IPS-20b (cell line): ENCODE measurements around the gene DCAF15.

Experiments
- H3K27ac ChIP-seq: one replicate; pipeline ENCODE4 v1.5.1; 2013; ENCODE audit warnings: low read length
- H3K27me3 ChIP-seq: 2 replicates; pipeline ENCODE4 v1.6.1; 2013; ENCODE audit warnings: mild to moderate bottlenecking, low read length, inconsistent platforms; ENCODE audit not compliant: insufficient read depth
- H3K36me3 ChIP-seq: 2 replicates; pipeline ENCODE4 v1.6.1; 2013; ENCODE audit warnings: low read depth, mild to moderate bottlenecking, inconsistent platforms, low read length, moderate library complexity; ENCODE audit not compliant: insufficient read depth
- H3K4me1 ChIP-seq: 2 replicates; pipeline ENCODE4 v1.6.1; 2013; ENCODE audit warnings: mild to moderate bottlenecking, control low read depth, inconsistent platforms, low read length, moderate library complexity; ENCODE audit not compliant: insufficient read depth
- H3K4me3 ChIP-seq: 2 replicates; pipeline ENCODE4 v1.5.1; 2013; ENCODE audit warnings: mild to moderate bottlenecking, low read length, inconsistent platforms
- H3K9ac ChIP-seq: 2 replicates; pipeline ENCODE4 v1.6.1; 2013; ENCODE audit warnings: low read depth, mild to moderate bottlenecking, inconsistent platforms, low read length, moderate library complexity
- H3K9me3 ChIP-seq: 2 replicates; pipeline ENCODE4 v1.6.1; 2013; ENCODE audit warnings: mild to moderate bottlenecking, low read depth, low read length, inconsistent platforms; ENCODE audit not compliant: insufficient read depth

The DCAF15 gene

GRCh38 chr19:13990085-13990484 is 37.8 kb downstream of the DCAF15 start:
- no peaks in the 10 kb centered on the region for H3K9me3 ChIP-seq
- no peak overlapping the region for H3K4me3 ChIP-seq
- no peaks in the 10 kb centered on the region for H3K27me3 ChIP-seq
- H3K9ac ChIP-seq = no peak overlapping the region
- no peak overlapping the region for H3K27ac ChIP-seq
- H3K36me3 ChIP-seq = peaks cover 11% of the 10 kb centered on the region
- H3K4me1 ChIP-seq = peaks cover 24% of the 10 kb centered on the region

DNA sequence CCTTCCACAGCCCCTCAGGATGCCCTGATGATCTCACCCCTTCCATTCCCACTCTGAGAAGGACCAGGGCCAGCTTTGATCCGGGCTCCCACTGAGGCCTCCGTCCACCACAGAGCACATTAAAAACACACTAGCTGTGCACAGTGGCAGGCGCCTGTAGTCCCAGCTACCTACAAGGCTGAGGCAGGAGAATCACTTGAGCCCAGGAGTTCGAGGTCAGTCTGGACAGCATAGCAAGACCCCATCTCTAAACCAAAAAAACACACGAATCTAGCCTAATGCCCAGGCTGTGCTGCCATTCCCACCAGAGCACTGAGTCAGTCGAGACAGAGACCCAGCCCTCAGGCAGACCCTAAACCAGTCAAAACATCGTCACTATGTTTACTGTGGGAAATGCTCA is 39.7 kb downstream of the DCAF15 start:
- H3K4me3 ChIP-seq = no peak overlapping the region
- peaks cover 11% of the 10 kb centered on the region for H3K36me3 ChIP-seq
- H3K27ac ChIP-seq = no peak overlapping the region
- no peaks in the 10 kb centered on the region for H3K27me3 ChIP-seq
- H3K9me3 ChIP-seq = no peaks in the 10 kb centered on the region
- H3K4me1 ChIP-seq = peaks cover 7% of the 10 kb centered on the region; the same call in 1 of the 2 replicates
- H3K9ac ChIP-seq = no peak overlapping the region

DNA sequence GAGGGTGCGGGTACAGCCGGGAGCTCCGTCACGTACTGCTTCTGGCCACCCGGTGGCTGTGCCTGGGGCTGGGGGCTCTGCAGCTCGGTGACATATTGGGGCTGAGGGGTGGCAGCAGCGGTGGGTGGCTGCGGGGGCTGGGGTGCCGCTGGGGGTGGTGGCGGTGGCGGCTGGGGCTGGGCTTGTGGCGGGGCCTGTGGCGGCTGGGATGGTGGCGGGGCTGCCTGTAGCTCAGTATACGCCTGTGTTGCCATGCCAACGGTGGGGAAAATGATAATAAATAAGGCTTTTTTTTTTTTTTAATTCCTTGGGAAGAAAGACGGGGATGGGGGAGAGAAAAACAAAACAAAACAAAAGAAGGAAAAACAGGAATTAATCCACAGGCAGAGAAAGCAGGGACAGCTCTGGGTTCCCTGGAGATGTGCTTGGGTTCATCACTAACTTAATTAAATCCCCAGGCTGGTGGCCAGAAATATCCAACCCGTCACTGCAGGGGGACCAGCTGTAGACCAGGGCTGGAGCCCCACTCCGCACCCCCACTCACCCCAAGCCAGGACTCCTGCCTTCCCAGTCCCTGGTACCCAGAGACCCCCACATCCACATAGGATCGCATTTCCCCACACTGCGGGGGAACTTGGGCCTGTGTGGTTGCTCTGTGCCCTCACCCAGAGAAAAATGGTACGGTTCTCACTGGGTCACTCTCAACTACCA is 41.4 kb downstream of the DCAF15 start:
- no peak overlapping the region for H3K27ac ChIP-seq
- H3K9ac ChIP-seq = no peak overlapping the region
- peaks cover 11% of the 10 kb centered on the region; the same call in 1 of the 2 replicates for H3K36me3 ChIP-seq

GRCh38 chr19:13995017-13995728 is 42.9 kb downstream of the DCAF15 start:
- Histone ChIP-seq H3K9me3 (no peaks in the 10 kb centered on the region), H3K27me3 (no peaks in the 10 kb centered on the region), H3K36me3 (peaks cover 11% of the 10 kb centered on the region; the same call in 1 of the 2 replicates), H3K9ac (no peak overlapping the region), H3K4me1 (no peaks in the 10 kb centered on the region), H3K4me3 (no peak overlapping the region), H3K27ac (no peak overlapping the region)

More for the DNA sequence above, 41.4 kb downstream of the DCAF15 start:
- Histone ChIP-seq H3K4me1 (no peaks in the 10 kb centered on the region), H3K4me3 (no peak overlapping the region), H3K9me3 (no peaks in the 10 kb centered on the region), H3K27me3 (no peaks in the 10 kb centered on the region)

- Histone ChIP-seq H3K9me3 (no peaks in the 10 kb centered on the region), H3K4me1 (no peaks in the 10 kb centered on the region), H3K27me3 (no peaks in the 10 kb centered on the region), H3K4me3 (no peak overlapping the region), H3K9ac (no peak overlapping the region), H3K36me3 (peaks cover 11% of the 10 kb centered on the region; the same call in 1 of the 2 replicates), H3K27ac (no peak overlapping the region)
Observed at GRCh38 chr19:13995878-13996765, 43.8 kb downstream of the DCAF15 start.

- Histone ChIP-seq H3K27ac (no peak overlapping the region), H3K9me3 (no peaks in the 10 kb centered on the region), H3K4me3 (no peak overlapping the region), H3K4me1 (no peaks in the 10 kb centered on the region), H3K9ac (no peak overlapping the region), H3K27me3 (no peaks in the 10 kb centered on the region), H3K36me3 (peaks cover 10% of the 10 kb centered on the region; the same call in 1 of the 2 replicates)
Observed at GRCh38 chr19:13996928-13997630, 44.8 kb downstream of the DCAF15 start.

- no peaks in the 10 kb centered on the region for H3K4me1 ChIP-seq
- H3K36me3 ChIP-seq = peaks cover 7% of the 10 kb centered on the region; the same call in 1 of the 2 replicates
- H3K9me3 ChIP-seq = no peaks in the 10 kb centered on the region
- H3K4me3 ChIP-seq = no peak overlapping the region
- no peak overlapping the region for H3K9ac ChIP-seq
- H3K27ac ChIP-seq = no peak overlapping the region
- H3K27me3 ChIP-seq = no peaks in the 10 kb centered on the region
Observed at GRCh38 chr19:13997631-13997962, 45.3 kb downstream of the DCAF15 start.

DNA sequence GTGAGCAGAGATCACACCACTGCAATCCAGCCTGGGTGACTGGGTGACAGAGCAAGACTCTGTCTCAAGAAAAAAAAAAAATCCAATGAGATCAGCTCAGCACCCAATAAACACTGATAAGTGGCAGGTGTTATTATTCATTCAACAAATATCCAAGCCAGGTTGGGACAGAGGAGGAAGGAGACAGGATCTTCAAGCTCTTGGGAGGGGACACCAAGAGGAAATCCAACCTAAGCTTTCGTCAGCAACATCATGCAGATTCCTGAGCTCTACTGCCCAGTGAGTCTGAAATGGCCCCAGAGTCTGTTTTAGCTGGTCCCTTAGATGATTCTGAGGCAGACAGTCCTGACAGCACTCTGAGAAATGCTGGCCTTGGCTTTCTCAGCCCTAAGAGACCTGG is 46.1 kb downstream of the DCAF15 start:
- Histone ChIP-seq H3K4me1 (no peaks in the 10 kb centered on the region), H3K36me3 (no peaks in the 10 kb centered on the region), H3K27me3 (no peaks in the 10 kb centered on the region), H3K27ac (no peak overlapping the region), H3K9me3 (no peaks in the 10 kb centered on the region), H3K9ac (no peak overlapping the region), H3K4me3 (no peak overlapping the region)

- H3K27ac ChIP-seq = no peak overlapping the region
Observed at GRCh38 chr19:13999085-13999484, 46.8 kb downstream of the DCAF15 start.

DNA sequence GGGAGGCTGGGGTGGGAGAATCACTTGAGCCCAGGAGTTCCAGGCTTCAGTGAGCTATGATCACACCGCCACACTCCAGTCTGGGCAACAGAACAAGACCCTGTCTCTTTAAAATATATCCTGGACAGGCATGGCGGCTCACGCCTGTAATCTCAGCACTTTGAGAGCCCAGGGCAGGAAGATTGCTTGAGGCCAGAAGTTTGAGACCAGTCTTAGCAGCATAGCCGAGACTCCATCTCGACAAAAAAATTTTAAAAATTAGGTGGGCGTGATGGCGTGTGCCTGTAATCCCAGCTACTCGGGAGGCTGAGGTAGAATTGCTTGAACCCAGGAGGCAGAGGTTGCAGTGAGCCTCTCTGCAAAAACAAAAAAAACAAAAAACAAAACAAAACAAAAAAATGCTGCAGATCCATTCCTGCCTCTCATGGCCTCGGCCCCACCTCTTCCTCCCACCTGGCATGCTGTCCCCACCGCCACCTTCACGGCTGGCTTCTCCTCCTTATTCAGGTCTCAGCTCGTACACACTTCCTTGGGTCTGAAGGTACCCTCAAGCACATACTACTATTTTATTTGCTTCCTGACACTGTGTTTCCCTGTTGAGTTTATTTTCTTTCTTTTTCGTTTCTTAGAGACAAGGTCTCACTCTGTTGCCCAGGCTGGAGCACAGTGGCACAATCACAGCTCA is 48.5 kb downstream of the DCAF15 start:
- H3K27me3 ChIP-seq = no peaks in the 10 kb centered on the region
- no peaks in the 10 kb centered on the region for H3K9me3 ChIP-seq
- H3K36me3 ChIP-seq = no peaks in the 10 kb centered on the region
- peaks cover 3% of the 10 kb centered on the region; the same call in 1 of the 2 replicates for H3K4me1 ChIP-seq
- no peak overlapping the region for H3K27ac ChIP-seq
- H3K4me3 ChIP-seq = no peak overlapping the region
- no peak overlapping the region for H3K9ac ChIP-seq

More at GRCh38 chr19:13999085-13999484, 46.8 kb downstream of the DCAF15 start:
- Histone ChIP-seq H3K9ac (no peak overlapping the region), H3K27me3 (no peaks in the 10 kb centered on the region), H3K36me3 (no peaks in the 10 kb centered on the region), H3K4me1 (no peaks in the 10 kb centered on the region), H3K4me3 (no peak overlapping the region), H3K9me3 (no peaks in the 10 kb centered on the region)
